T-helper 9 cell (primary cell): ENCODE measurements around the gene ZNF629.
A peak's percentile ranks its signal among the peaks of the same experiment; 100 is the strongest.

Experiments
- DNase-seq: peaks from one replicate; pipeline ENCODE4 v3.0.0-alpha.2; 2020

Gene ZNF629

DNA sequence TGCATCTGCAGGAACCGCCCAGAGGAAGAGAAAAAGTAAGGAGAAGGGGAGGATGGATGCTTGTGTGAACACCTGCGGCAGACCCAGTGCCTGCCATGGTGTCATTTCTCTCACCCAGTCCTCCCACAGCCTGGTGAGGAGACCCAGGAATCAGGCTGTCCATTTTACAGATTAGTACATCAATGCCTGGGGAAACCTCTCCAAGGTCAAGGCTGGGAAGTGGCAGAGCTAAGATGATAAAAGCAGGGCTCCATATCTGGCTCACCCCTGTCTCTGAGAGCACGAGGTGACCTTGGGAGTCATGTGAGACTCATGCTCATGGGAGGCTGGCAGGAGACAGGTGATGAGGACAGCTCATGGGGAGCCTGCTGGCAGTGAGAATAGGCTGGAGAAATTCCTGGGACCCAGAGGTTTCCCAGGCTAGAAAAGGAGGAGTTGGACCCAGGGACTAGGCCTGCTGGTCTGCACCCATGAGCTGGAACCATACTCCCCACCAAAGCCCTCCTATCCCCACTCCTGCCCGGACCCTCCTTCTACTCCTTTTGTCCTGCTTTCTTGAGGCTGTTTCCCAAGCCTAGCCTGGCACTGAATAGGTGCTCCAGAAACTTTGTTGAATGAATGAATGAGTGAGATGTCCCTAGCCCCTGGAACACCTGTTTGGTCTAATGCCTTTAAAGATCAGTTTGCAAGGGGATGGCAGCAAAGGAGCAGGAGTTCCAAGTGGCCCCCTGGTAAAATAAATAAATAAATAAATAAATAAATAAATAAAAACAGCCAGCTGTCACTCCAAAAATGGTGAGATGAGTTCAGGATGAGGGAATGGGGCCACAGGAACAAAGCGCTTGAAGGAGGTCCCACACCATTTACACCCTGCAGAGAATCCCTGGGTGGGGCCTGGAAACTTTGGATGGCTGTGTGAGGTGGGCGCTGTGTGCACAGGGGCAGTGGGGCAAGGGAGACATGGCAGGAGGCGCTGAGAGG, 1.6 kb downstream of the ZNF629 start:
- DNase-seq, result no peak

DNA sequence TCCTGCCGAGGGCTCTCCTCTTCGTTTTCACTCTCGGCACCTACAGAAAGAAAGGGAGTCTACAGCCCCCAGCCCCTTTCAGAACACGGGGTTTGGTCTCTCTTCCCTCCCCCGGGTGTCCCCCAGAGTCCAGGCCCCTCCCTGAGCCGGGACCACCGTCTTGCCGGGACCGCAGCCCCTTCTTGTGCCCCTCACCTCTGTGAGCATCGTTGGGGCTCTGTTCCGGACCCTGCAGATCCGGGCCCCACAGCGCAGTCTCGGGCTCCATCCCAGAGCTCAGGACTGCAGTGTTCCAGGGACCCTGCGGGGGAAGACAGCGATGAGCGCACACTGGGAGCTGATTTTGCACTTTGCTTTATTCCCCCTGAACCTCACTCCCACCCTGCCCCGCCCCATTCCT, 2.8 kb downstream of the ZNF629 start:
- DNase-seq, result no peak

DNA sequence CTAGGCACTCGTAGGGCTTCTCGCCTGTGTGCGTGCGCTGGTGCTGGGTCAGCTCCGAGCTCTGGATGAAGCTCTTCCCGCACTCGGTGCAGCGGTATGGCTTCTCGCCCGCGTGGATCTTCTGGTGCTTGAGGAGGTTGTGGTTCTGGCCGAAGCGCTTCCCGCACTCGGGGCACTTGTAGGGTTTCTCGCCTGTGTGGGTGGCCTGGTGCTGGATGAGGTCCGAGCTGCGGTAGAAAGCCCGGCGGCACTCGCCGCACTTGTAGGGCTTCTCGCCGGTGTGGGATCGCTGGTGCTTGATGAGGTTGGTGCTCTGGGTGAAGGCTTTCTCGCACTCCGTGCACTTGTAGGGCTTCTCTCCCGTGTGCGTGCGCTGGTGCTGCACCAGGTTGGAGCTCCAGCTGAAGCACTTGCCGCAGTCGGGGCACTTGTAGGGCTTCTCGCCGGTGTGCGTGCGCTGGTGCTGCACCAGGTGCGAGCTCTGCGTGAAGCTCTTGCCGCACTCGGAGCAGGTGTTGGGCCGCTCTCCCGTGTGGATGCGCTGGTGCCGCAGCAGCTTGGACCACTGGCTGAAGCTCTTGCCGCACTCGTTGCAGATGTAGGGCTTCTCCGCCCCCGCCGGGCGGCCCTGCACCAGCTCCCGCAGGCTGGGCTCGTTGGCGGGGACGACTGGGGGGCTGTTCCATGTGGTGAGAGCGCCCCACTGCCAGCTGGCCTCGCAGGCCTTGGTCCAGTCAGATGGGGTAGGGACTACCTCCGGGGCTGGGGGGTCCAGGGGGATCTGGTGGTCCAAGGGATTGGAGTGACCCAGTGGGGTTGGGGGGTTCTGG, 3.5 kb downstream of the ZNF629 start:
- DNase-seq, result no peak

DNA sequence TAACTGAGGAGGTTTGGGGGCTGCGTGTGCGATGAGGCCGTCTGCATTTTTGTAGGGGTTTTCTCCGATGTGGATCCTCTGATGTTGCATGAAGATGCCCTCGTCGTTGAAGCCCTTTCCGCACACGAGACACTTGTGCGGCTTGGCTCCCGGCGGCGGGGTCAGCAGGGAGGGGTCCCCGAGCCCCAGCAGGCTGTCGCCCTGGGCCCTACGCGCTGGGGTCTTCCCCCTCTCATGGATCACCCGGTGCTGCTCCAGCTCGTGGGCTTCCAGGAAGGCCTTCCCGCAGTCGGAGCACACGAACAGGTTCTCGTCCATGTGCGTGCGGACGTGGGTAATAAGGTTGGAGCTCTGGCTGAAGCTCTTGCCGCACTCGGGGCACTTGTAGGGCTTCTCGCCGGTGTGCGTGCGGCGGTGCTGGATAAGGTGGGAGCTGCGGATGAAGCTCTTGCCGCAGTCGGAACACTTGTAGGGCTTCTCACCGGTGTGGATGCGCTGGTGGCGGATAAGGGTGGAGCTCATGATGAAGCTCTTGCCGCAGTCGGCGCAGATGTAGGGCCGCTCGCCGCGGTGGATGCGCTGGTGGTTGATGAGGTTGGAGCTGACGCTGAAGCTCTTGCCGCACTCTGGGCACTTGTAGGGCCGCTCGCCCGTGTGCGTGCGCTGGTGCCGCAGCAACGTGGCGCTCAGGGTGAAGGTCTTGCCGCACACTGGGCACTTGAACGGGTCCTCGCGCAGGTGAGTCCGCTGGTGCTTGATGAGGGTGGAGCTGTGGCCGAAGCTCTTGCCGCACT, 4.3 kb downstream of the ZNF629 start:
- DNase-seq, result no peak

DNA sequence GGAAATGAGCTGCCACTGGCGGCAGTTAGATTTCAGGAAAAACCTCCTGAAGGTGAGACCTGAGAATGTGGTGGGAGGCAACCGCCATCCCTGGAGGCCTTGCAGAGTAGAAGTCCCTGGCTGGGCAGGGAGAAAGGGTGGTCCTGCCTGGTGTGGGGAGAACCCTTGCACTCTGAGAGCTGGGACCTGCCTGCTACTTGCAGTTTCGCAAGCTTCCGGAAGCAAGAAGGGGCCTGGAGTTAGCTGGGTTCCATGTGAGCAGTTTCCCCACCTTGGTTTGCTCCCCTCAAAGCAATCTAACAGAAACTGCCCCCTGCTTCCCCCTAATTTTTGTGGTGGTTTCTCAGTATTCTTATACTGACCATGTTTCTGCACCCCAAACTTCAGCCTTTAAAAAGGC, 6.5 kb downstream of the ZNF629 start:
- no peak for DNase-seq

DNA sequence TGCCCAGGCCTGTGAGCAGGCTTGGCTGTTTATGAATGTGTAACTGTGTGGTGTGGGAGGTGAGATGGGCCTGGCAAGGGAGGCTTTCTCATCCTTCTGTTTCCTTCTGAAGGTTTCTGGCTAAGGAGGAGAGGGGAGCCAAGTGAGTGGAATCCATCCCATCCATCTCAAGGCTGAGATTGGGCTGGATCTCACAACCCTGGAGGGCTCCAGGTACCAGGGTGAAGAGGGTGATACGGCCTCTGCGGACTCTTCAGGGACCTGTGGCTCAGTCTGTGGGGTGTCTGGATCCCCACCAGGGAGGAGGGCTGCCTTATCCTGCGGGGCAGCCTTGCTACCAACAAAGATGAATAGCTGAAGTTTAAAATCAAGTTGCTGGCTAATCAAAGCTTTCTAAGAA, 7.0 kb downstream of the ZNF629 start:
- DNase-seq, result no peak

DNA sequence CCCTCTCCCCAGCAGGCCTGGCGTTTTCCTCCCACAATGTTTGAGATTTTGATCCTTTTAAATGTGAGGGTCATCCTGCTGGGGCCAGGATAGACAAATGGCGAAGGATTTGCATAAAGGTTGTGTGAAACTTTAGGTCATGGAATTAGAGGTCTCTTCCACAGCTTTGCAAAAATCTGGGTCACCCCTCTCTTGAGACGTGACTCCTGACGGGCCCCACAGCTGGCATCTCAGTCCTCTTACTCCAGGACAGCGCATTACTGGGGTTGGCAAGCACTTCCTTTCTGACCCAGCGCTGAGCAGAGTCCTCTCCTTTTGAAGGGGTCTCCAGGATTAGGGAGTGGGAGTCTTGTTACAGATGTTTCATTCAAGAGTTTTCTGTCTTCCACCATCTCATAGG, 7.4 kb downstream of the ZNF629 start:
- DNase-seq, result no peak

DNA sequence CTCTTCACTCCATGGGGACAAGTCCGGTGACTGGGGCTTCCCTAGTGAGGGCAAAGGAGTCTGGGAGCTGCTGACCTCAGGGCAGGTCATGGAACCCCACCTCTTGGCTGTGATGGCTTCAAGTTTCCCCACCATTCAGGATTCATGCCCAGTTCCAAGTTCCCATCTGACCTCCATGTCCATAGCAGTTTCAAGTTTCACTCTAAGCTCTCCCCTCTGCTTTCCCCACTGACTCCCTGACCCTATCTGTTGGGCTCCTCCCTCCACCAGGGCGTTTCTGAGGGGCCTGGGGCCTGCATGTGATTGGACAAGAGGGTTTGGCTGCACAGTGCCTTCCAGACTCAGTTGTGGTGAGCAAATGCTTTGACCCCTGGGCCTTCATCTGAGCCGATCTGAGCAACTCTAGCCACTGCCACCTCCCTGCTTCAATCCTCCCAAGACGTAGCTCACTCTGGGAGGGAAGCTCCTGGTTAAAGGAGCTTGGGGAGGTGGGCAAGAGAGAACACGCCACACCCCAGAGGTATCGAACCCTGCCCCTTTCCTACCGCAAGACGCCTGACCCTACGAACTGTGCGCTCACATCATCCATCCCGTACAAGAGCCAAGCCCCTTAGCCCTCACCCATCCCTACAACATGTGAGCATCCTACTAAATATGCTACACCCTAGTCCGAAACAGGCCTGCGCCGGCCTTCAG, 8.3 kb downstream of the ZNF629 start:
- DNase-seq, result no peak

DNA sequence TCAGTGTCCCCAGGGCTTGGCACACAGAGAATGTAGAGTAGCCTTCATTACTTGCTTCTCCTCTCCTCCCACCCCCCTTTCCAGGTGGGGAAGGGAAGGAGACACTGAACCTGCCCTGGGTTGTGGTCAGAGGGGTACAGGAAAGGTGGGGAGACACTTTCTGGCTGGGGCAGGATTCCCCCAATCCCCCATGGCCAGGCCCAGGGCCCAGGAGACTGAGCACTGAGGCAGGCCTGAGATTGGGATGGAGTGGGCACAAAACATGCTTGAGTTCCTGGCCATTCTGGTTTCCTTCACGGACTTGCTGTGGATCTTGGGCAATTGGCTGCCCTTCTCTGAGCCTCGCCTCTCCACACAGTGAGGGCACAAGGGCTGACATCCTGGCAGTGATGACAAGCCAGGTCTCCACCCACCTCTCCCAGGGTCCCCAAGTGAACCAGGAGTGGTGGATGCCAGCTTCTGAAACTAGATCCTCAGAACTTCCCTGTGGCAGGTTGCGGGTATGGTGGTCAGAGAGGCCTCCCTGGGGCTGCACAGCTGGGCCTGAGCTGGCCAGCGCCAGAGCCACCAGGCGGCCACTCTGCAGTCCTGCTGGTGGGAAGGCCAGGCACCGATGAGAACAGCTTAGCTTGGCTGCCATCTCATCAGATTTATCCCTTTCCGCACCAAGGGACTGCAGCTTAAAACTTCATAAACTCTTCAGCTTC, 9.3 kb downstream of the ZNF629 start:
- DNase-seq, result no peak

DNA sequence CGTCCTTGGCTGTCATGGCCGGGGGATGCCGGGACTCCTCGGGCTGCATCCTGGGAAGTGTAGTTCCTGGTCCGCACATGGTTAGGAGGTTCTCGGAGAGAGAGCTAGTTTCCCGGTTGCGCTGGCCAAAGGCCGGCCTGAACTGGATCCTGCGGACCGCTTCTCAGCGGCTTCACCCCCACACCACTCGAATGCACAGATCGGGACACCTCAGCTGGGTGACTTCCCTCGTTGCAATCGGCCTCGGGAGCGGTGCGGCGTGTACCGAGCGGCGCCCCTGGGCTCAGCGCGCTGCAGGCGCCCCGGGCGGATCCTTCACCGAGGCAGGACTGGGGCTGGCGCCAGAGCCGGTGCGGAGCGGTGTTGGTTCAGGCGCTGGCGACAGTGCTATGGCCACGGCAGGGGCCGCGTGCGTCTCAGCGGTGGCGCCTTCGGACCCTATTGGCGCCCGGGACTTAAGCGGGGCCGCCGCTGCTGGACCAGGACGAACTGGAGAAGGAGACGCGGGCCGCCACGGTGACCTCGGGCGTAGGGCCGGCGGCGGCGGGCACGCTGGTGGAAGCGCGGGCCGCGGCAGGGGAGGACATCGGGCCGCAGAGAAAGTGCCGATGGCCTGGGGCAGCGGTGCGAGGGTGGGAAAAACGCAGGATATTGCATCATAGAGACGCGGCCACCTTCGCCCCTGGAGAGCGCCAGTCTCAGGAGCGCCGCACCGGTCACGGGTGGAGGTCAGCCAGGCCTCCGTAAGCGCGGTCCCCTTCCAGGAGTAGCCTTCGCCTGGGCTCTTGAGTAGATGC, 11.4 kb downstream of the ZNF629 start:
- peak; percentile 31 for DNase-seq

DNA sequence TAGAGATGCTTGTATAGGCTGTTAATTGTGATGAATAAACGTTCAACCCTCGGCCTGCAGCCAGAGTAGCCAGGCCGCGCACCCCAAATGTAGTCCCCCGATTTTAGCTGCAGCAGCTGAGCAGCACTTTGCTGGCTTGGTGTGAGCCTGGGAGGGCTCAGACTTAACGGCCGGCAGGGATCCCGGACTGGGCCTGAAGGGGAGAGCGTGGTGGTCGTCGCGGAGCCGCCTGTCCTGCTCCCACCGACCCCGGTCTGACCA, 11.9 kb downstream of the ZNF629 start:
- no peak for DNase-seq

DNA sequence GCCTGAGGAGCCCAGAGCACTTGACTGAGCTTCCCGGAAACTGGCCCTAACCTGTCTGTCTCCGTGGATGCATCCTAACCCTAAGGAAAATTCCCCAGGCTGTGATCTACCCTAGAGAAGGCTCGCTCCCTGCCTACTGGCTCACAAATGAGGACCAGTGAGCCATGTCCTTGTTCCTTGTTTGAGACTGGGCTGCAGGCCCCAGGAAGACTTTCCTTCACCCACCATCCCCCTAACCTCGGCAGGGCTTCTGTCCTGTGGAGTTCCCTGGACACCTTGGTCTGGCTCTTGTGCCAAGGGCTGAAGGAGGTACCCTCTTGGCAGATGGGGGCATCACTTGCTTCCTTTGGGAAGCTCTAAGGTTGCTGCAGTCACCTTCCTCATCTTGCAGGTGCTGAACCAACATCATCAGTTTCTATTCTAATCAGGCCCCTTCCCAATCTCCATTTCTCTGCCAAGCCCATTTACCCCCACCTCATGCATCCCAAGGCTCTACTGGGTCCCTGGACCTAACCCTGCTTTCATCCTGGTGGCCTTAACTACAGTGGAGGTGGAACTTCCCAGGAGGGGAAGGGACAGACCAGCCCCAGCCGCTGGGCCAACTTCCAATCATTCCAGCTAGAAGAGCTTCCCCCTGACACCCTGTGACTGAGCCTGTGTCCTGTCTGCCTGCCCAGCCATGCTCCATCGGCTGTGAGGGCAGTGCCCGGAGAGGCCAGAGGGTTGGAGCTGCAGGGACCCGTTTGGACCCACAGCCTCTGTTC, 12.5 kb downstream of the ZNF629 start:
- no peak for DNase-seq

DNA sequence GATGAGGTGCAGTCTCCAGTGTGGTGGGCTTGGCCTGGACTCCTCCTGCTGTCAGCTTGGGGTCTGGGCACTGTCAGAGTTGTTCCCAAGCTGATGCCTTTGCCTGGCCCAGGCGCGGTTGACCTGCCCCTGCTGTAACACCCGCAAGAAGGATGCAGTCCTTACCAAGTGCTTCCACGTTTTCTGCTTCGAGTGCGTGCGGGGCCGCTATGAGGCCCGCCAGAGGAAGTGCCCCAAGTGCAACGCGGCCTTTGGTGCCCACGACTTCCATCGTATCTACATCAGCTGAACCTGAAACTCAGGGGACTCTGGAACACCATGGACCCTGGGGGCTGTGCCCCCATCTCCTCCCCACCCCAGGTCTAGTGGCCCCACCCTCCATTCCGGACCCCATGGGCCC, 13.2 kb downstream of the ZNF629 start:
- no peak for DNase-seq

DNA sequence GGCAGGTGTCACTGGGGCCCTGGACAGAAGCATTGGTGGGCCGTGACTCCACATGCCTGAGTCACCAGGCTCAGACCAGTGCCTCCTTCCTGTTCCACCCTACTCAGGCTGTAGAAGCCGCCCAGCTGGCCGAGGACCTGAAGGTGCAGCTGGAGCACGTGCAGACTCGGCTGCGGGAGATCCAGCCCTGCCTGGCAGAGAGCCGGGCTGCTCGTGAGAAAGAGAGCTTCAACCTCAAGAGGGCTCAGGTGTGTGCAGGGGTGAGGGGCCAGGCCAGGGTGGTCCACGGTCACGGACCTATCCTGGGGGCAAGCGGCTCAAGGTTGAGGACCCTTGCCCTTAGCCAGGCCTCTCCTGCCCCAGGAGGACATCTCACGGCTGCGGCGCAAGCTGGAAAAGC, 15.3 kb downstream of the ZNF629 start:
- DNase-seq, result no peak

DNA sequence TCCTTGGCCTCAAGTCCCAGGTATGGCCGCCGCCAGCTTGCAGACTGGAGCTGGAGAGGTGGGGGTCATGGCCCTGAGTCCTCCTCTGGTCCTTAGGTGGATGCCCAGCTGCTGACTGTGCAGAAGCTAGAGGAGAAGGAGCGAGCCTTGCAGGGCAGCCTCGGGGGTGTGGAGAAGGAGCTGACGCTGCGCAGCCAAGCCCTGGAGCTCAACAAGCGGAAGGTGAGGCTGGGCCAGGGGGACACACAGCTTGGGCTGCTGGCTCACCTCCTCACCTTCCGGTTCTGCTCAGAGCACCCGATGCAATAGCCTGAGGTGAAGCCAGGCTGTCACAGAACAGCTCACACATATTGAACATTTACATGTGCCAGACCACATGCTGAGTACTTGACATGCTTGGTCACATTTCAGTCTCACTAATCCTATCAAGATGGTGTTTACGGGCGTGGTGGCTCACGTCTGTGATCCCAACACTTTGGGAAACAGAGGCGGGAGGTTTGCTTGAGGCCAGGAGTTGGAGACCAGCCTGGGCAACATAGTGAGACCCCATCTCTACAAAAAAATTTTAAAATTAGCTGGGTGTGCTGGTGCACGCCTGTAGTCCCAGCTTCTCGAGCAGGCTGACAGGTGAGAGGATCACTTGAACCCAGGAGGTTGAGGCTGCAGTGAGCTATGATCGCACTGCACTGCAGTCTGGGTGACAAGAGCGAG, 17.5 kb downstream of the ZNF629 start:
- no peak for DNase-seq

DNA sequence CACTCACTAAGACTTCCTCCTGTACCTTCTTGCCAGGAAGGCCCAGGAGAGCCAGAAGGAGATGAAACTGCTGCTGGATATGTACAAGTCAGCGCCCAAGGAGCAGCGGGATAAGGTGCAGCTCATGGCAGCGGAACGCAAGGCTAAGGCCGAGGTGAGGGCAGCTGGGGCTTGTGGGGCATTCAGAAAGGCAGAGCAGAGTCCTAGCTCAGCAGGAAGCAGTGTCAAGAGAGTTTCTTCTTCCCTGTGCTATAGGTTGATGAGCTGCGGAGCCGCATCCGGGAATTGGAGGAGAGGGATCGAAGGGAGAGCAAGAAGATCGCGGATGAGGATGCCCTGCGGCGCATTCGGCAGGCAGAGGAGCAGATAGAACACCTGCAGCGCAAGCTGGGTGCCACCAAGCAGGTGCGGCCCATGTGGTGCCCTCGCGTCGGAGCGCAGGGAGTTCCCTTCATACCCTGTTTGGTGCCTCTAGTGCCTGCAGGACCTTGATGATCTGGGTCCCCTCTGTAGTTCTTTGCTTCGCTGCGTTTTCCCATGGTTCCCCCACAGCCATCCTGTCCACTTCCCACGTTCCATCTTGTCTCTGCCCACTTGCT, 18.3 kb downstream of the ZNF629 start:
- DNase-seq, result no peak

DNA sequence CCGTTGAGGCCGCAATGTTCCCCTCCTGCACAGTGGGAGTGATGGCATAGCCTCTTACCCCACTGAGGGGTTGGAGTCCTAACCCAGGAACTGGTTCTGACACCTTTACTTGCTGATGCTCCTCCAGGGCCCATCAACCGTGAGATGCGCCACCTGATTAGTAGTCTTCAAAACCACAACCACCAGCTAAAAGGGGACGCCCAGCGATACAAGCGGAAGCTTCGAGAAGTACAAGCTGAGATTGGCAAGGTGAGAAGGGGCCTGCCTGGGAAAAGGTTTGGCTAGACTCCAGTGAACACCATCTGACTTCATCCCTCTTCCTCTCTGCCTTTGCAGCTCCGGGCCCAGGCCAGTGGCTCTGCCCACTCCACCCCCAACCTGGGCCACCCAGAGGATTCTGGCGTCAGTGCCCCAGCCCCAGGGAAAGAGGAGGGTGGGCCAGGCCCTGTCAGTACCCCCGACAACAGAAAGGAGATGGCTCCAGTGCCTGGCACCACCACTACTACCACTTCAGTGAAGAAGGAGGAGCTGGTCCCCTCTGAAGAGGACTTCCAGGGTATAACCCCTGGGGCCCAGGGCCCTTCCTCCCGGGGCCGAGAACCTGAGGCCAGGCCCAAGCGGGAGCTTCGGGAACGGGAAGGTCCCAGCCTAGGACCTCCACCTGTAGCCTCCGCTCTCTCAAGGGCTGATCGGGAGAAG, 19.1 kb downstream of the ZNF629 start:
- DNase-seq, result no peak

DNA sequence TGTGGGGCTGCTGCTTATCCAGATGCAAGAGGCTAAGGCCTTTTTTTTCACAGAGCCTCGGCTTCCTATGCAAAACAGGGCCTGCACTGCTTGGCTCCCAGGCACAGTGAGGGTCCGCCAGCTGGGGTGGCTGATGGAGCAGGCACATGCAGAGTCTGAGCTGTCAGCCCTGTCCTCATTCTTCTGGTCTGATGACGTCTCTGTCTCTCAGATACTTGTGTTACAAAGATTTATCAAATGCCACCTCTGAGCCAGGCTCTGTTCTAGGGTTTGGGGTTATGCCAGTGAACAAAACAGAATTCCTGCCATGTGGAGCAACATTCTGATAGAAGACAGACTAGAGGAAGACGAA, 20.1 kb downstream of the ZNF629 start:
- DNase-seq, result no peak
